Kidney epithelial cell (primary cell): ENCODE results near the gene C18orf32. TPM values are rescaled to one million over a fixed set of nuclear protein-coding genes. Genes with fewer than 3 reads are reported as not detected.

Experiments used
- DNase-seq: peaks from one replicate; pipeline ENCODE4 v3.0.0-alpha.2; 2010; ENCODE audit warnings: low read depth
- H3K27me3 ChIP-seq: 2 replicates; pipeline ENCODE4 v1.6.0; 2011; ENCODE audit warnings: low read length; ENCODE audit not compliant: control insufficient read depth, insufficient read depth
- H3K36me3 ChIP-seq: 2 replicates; pipeline ENCODE4 v1.5.1; 2011; ENCODE audit warnings: low read length; ENCODE audit not compliant: control insufficient read depth, insufficient read depth
- H3K4me3 ChIP-seq: 2 replicates; pipeline ENCODE4 v1.5.1; 2011; ENCODE audit warnings: low read depth, mild to moderate bottlenecking, control low read depth, low read length
- CTCF ChIP-seq: IDR thresholded peaks from 2 replicates; pipeline ENCODE4 v1.5.1; 2011; ENCODE audit warnings: mild to moderate bottlenecking, moderate library complexity, low read length, control low read depth, inconsistent platforms; ENCODE audit not compliant: insufficient read depth, poor library complexity, severe bottlenecking
- total RNA-seq: library from RNA; depleted of rRNA; stranded (reverse); fragments of >200 nt; gene quantifications from 2 replicates; pipeline ENCODE4 v1.2.3, GENCODE V29; 2015

Gene C18orf32
- total RNA-seq, 1 donor from 2014 or later: 44.5 TPM

- no peaks in the 10 kb centered on the region for H3K27me3 ChIP-seq
- DNase-seq: no peak
- peaks cover 2% of the 10 kb centered on the region for H3K36me3 ChIP-seq
- no peak overlapping the region for H3K4me3 ChIP-seq
- no peak for TF ChIP-seq CTCF
Observed at GRCh38 chr18:49487711-49488310, 777 bp upstream of the C18orf32 start.

GRCh38 chr18:49486606-49486952 is 455 bp downstream of the C18orf32 start:
- no peaks in the 10 kb centered on the region for H3K27me3 ChIP-seq
- peaks cover 2% of the 10 kb centered on the region for H3K36me3 ChIP-seq
- H3K4me3 ChIP-seq: peak overlapping the region; percentile 88
- no peak for TF ChIP-seq CTCF
- DNase-seq: no peak

GRCh38 chr18:49486134-49486533 is 900 bp downstream of the C18orf32 start:
- no peak for DNase-seq
- Histone ChIP-seq H3K4me3 (peak overlapping the region; percentile 88), H3K36me3 (peaks cover 2% of the 10 kb centered on the region), H3K27me3 (no peaks in the 10 kb centered on the region)
- TF ChIP-seq CTCF: no peak

GRCh38 chr18:49483198-49483597 is 3.8 kb downstream of the C18orf32 start:
- DNase-seq: no peak
- Histone ChIP-seq H3K27me3 (no peaks in the 10 kb centered on the region), H3K4me3 (no peak overlapping the region), H3K36me3 (no peaks in the 10 kb centered on the region)
- TF ChIP-seq CTCF: no peak

- Histone ChIP-seq H3K36me3 (no peaks in the 10 kb centered on the region), H3K27me3 (no peaks in the 10 kb centered on the region), H3K4me3 (no peak overlapping the region)
- no peak for DNase-seq
- no peak for TF ChIP-seq CTCF
Observed at GRCh38 chr18:49481907-49482306, 5.1 kb downstream of the C18orf32 start.

- H3K36me3 ChIP-seq: no peaks in the 10 kb centered on the region
- H3K27me3 ChIP-seq: no peaks in the 10 kb centered on the region
- DNase-seq: no peak
- H3K4me3 ChIP-seq: no peak overlapping the region
- no peak for TF ChIP-seq CTCF
Observed at GRCh38 chr18:49481317-49481716, 5.7 kb downstream of the C18orf32 start.
